GM19238 (cell line): ENCODE data around the gene IGF2BP2.
A peak's percentile ranks its signal among the peaks of the same experiment; 100 is the strongest.
"Not testable (repeated sequence)": the region's sequence is repeated elsewhere in the genome, so short reads cannot be mapped to it uniquely, and the experiment has no call there.

ENCODE experiments used
- DNase-seq: peaks from one replicate; pipeline ENCODE4 v3.0.0; 2011; ENCODE audit warnings: low spot score; ENCODE audit not compliant: insufficient read length

IGF2BP2 gene

DNA sequence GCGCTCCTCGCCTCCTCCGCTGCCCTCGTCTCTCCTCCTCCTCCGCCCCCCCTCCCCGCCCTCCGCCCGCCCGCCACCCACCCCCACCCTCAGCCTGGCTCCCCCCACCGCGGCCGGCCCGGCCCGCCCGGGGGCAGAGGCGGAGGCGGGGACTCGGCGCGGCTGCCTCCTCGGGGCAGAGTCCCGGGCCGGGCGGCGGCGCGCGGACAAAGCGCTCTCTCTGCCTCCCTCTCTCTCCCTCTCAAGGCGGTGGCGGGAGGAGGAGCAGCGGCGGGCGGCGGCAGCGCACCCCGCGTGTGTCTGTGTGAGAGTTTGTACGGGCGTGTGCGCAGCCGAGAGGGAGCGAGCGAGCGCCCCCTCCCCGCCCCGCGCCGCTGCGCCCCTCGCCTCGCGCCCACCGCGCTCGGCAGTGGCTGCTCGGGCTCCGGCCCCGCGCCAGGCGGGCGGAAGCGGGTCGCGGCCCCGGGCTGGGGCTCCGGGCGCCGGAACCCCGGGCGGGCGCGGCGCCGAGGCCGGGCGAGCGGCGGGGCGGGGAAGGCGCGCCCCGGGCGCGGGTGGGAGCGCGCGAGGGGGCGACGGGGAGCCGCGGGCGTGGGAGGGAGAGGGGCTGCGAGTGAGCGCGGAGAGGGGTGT lies at the start of gene IGF2BP2:
TSS of gene IGF2BP2 (minus strand) at position 37 of the 633 bp plus-strand sequence. CDS start 82 bp downstream, outside the sequence.
- DNase-seq, result peak; percentile 41

DNA sequence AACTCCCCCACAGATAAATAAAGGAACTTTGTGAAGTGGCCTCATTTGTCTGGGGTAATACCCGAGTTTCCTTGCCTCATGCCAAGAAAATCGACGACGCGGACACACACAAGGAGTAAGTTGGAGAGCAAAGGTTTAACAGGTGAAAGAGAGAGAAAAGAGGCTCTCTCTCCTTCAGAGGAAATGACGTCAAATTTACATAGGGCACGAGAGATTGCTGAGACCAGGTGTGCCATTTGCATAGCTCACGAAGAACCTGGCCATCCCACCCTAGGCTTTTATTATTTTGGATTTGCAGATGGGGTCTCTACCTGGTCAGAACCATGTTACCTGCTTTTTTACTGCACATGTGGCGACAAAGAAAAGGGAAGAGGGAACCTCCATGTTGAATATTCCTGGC lies 49.3 kb upstream of the IGF2BP2 start:
- no peak for DNase-seq

GRCh38 chr3:185867650-185868049 lies 42.8 kb upstream of the IGF2BP2 start:
- no peak for DNase-seq

DNA sequence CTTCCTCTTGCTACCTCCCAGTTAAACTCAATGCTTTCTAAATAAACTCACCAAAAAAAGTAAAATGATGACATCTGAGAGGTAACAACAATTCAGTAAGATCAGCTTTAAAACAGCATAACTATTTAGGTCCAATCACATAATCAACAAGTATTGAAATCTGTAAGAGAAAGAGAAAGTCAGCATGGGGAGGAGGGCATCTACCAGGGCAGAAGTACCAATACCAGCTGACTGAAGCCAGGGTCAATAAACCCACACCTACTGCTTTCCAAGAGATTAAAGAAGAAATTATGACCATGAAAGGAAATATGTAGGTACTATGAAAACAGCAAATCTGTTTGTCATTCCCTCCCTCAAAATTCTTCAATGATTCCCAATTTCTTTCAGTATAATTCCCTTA lies 42.2 kb upstream of the IGF2BP2 start:
- no peak for DNase-seq

DNA sequence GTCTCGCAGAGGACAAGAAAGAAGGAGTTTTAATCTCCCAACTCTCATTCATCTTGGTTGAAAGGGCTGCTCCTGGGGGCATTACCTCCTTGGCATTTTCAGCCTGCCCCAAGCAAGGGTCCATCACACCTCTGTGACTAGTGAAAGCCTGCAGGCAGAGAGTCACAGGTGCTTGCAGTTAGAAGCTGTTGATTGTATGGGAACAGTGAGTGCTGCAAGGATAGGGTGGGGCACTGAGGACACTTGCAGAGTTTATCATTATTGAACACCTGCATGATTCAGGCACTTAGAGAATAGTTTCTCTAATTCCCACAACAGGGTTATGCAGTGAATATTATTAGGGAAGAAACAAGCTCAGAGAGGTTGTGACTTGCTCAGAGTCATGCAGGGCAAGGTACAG lies 41.7 kb upstream of the IGF2BP2 start:
- no peak for DNase-seq

- no peak for DNase-seq
Measured at GRCh38 chr3:185865247-185865646, 40.4 kb upstream of the IGF2BP2 start.

- DNase-seq, result no peak
Measured at GRCh38 chr3:185864767-185865166, 39.9 kb upstream of the IGF2BP2 start.

GRCh38 chr3:185862920-185863319 lies 38.1 kb upstream of the IGF2BP2 start:
- DNase-seq, result no peak

DNA sequence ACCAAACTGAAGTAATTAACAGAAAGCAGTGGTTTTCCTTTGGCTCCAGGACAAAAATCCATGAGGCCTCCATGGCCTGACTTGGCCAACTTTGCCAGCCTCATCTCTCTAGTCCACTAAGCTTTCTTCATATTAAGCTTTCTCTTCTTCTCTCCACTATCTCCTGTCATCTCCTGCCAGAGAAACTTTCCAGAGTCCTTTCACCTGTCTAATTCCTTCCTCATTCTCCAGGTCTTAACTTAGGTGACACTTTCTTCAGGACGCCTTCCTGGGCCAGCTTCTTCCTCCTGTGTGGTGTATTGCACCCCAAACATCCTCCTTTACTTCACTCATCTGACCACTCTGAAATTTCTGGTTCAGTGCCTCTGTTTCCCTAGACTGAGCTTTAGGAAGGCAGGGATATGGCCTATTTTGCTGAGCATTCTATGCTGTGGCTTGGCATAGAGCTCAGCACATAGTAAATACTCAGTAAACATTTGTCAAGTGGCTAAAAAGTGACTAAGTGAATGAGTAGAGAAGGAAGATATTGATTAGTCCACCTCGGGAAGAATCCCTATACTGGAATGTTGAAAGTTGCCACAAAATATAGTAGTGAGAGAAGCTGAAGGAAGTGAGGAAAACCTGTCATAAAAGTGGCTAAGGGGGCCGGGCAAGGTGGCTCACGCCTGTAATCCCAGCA lies 34.6 kb upstream of the IGF2BP2 start:
- DNase-seq, result no peak

- no peak for DNase-seq
Measured at GRCh38 chr3:185858502-185859225, 33.8 kb upstream of the IGF2BP2 start.

DNA sequence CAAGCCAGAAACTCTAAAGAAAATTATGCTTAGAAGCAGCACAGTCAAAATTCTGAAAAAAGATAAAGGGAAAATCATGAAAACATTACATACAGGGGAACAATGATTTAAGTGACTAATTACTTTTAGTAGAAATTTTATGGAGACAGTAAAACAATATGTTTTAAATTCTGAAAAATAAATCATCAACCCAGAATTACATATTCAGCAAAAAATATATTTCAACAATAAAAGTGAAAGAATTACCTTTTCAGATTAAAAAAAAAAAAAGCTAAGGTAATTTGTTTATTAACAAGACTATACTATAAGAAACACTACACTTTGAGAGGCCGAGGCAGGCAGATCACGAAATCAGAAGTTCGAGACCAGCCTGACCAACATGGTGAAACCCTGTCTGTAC lies 32.4 kb upstream of the IGF2BP2 start:
- no peak for DNase-seq

- no peak for DNase-seq
Measured at GRCh38 chr3:185856652-185857051, 31.8 kb upstream of the IGF2BP2 start.

GRCh38 chr3:185853771-185854170 lies 28.9 kb upstream of the IGF2BP2 start:
- DNase-seq, result not testable (repeated sequence)

DNA sequence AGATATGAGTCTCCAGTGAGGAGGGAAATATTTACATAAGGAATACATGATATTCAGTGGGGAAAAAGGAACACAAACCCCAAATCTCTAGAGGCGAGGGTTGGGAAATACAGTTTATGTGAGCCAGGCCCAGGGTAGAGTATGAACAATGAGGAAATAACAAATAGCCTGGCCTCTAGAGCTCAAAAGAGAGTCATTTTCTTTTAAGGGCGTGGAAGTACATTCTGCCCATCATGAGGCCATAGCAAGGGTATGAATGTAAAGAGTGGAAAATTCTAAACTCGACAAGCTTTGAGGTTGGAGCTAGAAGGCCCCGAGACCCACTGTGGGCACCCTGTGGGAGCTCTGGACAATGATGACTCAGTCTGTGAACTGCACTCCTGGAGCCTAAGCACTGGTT lies 27.8 kb upstream of the IGF2BP2 start:
- DNase-seq, result no peak

DNA sequence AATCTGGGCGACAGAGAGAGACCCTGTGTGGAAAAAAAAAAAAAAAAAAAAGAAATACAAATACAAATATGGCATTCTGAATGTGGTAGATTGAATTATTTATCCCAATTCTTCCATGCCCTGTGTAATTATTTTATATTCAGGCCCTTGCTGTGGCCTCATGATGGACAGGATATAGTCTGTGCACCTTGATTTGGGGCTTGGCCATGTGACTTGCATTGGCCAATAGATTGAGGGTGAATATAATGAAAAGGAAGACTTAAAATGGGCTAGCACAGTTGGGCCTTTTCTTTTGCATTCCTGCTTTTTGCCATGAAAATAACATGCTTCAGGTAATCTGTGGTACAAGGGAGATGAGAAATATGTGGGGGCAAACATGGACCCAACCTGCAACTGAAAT lies 27.1 kb upstream of the IGF2BP2 start:
- no peak for DNase-seq

GRCh38 chr3:185851046-185851445 lies 26.2 kb upstream of the IGF2BP2 start:
- no peak for DNase-seq

DNA sequence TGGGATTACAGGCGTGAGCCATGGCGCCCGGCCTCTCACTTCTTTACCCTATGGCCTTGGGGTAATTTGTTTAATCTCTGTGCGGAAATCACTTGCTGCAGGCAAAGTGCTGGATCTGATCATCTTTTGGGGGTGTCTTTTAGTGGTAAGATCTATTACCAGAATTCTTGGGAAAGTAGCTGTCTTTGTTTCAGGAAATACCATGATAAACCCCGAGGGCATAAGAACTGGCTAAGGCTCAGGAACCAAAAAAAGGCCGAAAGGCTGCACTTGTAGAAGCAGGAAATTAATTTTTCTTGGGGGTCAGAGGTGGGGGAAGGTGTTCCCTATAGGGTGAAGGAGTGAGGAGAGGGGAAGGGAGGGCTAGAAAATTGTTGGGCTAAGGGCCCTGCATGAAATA lies 22.7 kb upstream of the IGF2BP2 start:
- no peak for DNase-seq

DNA sequence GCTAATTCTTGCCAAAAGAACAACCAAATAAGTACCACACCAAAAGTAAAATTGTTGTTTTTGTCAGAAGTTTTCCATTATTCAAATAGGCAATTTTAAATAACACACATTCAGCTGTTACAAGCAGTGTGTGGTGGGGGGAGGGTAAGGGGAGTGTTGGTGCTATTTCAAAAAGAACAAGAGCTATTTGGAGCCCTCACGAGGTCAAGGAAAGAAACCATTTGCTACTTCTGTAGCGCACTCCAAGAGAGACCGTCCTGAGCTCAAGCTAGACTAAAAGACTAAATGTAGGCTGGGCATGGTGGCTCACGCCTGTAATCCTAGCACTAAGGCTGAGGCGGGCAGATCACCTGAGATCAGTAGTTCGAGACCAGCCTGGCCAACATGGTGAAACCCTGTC lies 21.2 kb upstream of the IGF2BP2 start:
- DNase-seq, result no peak

GRCh38 chr3:185844051-185844450 lies 19.2 kb upstream of the IGF2BP2 start:
- no peak for DNase-seq

- no peak for DNase-seq
Measured at GRCh38 chr3:185843635-185844034, 18.8 kb upstream of the IGF2BP2 start.

DNA sequence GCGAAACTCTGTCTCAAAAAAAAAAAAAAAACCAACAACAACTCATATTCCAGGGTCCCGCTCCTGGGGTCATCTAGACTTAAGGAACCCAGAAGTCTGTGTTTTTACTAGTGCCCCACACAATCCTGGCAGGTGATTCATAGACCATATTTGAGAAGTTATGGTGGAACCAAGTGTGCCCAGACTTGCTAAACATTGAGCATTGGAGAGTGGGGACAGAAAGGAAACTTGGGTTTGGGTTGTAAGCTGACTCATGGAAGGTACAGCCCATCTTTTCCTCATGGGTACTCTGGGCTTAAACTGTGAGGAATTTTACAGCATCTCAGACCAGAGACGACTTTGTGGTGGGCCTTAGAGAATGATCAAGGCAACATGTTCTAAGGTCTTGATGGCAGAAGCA lies 18.3 kb upstream of the IGF2BP2 start:
- DNase-seq, result no peak

GRCh38 chr3:185842241-185842640 lies 17.4 kb upstream of the IGF2BP2 start:
- no peak for DNase-seq
